AG09319 (cell line): ENCODE results near the gene TJP2.

Experiments used
- DNase-seq: peaks from one replicate; pipeline ENCODE4 v3.0.0-alpha.2; 2010; ENCODE audit warnings: low read depth; ENCODE audit errors: extremely low read depth
- CTCF ChIP-seq: IDR thresholded peaks from 2 replicates; pipeline ENCODE4 v1.5.1; 2011; ENCODE audit warnings: low read depth, mild to moderate bottlenecking, inconsistent platforms, low read length, moderate library complexity

TJP2 gene

GRCh38 chr9:69202556-69202955 is 28.5 kb downstream of the TJP2 start:
- TF ChIP-seq CTCF, result no peak
- no peak for DNase-seq

GRCh38 chr9:69204326-69204725 is 30.2 kb downstream of the TJP2 start:
- no peak for DNase-seq
- TF ChIP-seq CTCF, result no peak

DNA sequence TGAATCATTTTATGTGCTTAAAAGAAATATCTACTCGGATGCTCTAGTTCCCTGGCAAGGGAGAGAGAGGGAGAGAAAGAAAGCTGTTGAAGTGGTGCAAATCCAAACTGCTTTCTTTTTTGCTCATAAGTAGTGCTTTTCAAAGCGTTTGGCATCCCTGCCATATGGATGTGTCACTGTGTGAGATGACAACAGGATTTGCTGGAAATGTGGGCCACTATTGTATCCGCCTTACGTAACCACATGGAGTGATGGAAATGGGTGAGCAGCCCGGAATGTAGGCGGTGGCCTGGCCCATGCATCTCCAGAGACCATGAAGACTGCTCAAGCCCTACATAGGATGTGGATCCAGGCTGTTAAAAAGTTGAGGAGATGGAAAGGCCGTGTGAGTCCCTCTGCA is 30.8 kb downstream of the TJP2 start:
- TF ChIP-seq CTCF, result no peak
- no peak for DNase-seq

- no peak for TF ChIP-seq CTCF
- no peak for DNase-seq
These were observed 32.0 kb downstream of the TJP2 start for GRCh38 chr9:69206047-69206446.

GRCh38 chr9:69207503-69207902 is 33.4 kb downstream of the TJP2 start:
- TF ChIP-seq CTCF, result no peak
- no peak for DNase-seq

- DNase-seq, result no peak
- no peak for TF ChIP-seq CTCF
These were observed 37.5 kb downstream of the TJP2 start for GRCh38 chr9:69211424-69212036.

GRCh38 chr9:69213647-69214046 is 39.6 kb downstream of the TJP2 start:
- DNase-seq, result no peak
- no peak for TF ChIP-seq CTCF
